GM21619 (cell line): ENCODE data around the gene ESPN.

ENCODE experiments used
- ATAC-seq: cut with Tn5 transposase; IDR thresholded peaks from one replicate; pipeline ENCODE4 v1.9.1; 2021; ENCODE audit not compliant: unreplicated experiment

Gene ESPN

DNA sequence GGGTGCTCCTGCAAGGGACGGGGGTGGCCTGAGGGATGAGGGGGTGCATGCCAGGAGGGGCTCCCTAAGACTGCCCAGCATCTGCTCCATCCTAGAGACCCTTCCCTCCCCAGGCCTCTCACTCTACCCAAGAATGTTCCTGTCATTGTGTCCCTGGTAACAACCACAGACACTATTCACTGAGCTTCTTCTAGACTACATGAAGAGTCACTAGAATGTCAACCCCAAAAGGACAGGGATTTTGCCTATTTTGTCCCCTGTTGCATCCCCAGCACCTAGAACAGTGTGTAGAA is 38.5 kb downstream of the ESPN start:
- ATAC-seq: no peak

DNA sequence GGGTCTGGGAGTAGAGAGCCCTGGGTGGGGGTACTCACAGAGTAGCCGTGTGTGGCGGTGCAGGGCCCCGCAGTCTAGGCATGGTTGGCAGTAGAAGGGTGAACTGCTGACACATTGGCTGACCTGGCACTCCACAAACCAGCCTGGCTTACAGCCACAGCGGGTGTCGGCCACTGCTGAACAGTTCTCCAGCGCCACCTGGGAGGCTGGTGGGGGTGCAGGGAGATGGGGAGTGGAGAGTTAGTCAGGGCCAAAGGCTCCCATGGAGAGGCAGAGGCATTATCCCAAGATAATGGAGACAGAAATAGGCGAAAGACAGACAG is 39.9 kb downstream of the ESPN start:
- ATAC-seq: no peak

DNA sequence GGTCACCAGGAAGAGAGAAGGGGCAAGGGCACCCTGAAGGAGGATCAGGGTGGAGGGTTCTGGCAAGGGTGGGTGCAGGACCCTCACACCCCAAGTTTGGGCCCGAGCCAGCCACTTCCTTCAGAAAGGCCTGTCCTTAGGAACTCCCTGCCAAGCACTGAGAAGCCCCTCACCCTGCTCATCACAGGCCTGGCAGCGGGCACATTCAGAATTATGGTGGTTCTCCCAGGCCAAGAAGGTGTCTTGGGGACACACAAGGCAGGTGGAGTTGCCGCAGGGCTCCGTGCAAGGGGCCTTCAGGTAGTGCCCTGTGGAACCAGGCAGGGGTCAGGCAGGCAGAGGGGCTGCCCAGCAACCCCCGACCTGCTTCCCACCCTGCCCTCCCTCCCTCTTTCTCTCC is 40.3 kb downstream of the ESPN start:
- no peak for ATAC-seq

DNA sequence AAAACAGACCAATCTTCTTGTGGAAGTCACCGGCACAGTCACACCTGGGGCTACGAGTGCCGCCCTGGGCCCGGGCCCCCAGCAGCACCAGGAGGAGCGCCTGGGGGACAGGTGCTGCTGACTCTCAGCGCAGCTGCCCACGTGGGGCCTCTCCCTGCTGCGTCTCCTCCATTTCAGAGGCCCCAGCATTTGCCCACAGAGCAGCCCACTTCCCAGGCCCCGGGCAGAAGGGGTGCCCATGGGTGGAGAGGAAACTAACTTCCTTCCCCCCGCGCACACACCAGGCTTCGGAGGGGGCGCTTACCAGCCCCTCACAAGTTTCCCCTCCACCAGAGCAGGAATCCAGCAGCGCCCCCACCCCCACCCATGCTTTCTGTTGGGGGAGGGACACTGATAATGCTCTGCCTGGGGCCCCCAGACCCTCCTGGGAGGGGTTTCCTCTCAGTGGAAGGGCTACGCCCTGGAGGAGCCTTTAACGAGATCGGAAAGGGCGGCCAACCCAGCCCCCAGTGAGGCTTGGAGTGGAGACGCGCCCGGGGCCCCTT is 41.0 kb downstream of the ESPN start:
- ATAC-seq: no peak

DNA sequence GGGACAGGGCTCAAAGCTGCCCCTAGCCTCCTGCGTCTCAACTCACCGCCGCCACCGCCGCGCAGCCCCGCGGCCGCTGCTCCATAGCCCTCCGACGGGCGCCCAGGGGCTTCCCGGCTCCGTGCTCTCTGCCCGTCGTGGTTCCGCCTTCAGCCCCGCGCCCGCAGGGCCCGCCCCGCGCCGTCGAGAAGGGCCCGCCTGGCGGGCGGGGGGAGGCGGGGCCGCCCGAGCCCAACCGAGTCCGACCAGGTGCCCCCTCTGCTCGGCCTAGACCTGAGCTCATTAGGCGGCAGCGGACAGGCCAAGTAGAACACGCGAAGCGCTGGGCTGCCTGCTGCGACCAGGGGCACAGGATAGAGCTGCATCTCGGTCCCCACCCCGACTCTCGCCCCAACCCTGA is 41.4 kb downstream of the ESPN start, which contains the start of gene TNFRSF25:
TNFRSF25 (minus strand) TSS at position 151 of the 400 bp plus-strand sequence; CDS start at position 85, 66 bp downstream.
- no peak for ATAC-seq

DNA sequence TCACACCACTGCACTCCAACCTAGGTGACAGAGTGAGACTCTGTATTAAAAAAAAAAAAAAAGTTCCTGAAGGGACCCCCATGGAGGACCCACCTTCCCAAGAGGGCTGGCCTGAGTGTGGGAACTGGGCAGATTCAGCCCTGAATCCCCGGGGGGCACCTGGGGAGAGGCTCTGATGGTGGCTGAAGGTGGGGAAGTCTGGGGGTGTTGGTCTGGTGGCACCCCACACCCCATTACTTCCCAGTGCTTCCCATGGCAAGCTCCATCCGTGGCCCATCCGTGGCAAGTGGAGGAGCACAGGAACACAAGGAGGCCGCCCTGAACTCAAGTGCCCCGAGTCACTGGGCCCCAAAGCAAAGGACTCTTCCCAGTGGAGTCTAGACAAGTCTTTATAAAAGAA is 42.2 kb downstream of the ESPN start:
- no peak for ATAC-seq

DNA sequence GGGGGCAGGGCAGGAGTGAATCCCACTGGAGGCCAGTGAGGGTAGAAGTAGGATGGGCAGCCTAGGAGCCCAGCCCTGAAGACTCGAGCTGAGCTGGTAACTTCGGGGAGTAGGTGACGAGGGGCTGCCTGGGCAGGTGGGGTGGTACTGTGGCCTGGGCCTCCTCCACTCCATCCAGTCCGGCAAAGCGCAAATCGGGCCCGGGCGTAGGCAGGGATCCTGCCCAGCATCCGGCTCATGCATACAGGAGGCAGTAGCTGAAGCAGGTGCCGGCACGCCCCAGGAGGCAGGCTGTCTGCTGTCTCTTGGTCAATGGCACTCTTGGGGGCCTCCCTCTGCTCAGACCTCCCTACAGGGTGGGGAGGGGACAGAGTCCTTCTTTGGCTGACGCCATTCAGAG is 42.6 kb downstream of the ESPN start:
- ATAC-seq: no peak

DNA sequence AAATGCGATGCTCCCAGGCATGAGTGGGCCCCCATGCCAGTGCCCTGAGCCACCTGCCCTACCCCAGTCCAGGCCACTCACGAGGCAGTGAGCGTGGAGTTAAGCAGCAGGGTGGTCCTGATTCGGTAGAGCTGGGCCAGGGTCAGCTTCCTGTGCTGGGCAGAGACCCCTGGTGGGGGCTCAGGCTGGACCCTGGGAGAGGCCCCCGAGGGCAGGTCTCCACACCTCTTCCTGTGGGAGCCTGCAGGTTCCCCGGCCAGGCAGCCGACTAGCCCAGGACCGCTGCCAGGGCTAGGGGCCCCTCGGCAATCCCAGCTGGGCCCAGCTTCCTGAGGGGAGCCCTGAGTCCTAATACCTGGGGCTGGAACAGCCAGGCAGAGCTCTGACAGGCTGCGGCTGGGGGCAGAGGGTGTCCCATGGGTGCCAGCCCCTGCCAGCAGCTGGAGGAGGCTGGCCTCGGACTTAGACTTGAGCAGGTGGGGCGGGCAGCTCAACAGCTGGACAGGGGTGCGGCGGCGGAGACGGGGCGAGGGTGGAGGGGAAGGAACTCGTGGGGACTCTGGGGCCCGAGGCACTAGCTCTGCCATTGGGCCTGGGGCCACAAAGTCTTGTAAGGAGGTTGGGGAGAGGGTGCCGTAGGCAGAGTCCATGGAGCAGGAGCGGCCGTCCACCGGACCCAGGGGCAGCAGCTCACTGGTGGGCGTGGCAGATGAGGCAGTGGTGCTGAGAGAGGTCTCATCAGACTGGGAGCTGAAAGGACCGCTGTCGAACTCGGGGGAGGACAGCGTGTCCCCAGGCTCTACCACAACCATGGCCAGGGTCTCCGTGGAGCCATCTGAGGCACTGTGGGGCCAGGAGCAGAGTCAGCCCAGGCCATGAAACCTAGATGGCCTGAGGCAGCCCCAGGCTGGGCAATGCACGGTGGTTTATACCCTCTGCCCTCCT is 43.4 kb downstream of the ESPN start:
- no peak for ATAC-seq

DNA sequence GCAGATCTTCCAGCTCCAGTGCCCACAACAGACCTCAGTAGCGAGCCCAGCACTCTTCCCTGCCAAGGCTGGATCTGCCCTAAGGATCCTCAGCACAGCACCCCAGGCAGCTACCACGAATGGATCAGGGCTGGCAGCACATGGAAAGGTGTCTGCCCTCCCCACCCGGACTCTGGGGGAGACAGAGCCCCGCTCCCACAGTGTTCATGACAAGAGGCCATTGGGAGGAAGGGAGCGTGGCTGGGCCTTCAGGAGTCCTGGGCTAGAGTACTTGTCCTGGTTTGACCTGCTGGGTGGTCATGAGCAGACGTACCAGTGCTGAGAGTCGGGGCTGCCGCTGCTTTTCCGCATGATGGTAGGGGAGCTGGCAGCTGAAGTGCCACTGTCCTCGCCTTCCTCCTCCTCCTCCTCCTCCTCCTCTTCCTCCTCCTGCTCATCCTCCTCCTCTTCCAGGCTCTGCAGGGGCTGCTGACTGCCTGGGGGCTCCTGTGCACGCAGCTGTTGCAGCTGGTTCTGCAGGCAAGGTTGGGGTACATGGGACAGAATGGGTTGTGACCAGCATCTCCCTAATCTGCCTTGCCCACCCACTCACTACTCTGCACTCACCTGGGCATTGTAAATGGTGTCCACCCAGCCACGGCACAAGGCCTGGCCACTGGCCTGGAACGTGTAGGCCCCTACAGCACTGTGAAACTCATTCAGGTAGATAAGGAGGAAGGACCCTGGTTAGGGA is 44.3 kb downstream of the ESPN start:
- ATAC-seq: no peak

DNA sequence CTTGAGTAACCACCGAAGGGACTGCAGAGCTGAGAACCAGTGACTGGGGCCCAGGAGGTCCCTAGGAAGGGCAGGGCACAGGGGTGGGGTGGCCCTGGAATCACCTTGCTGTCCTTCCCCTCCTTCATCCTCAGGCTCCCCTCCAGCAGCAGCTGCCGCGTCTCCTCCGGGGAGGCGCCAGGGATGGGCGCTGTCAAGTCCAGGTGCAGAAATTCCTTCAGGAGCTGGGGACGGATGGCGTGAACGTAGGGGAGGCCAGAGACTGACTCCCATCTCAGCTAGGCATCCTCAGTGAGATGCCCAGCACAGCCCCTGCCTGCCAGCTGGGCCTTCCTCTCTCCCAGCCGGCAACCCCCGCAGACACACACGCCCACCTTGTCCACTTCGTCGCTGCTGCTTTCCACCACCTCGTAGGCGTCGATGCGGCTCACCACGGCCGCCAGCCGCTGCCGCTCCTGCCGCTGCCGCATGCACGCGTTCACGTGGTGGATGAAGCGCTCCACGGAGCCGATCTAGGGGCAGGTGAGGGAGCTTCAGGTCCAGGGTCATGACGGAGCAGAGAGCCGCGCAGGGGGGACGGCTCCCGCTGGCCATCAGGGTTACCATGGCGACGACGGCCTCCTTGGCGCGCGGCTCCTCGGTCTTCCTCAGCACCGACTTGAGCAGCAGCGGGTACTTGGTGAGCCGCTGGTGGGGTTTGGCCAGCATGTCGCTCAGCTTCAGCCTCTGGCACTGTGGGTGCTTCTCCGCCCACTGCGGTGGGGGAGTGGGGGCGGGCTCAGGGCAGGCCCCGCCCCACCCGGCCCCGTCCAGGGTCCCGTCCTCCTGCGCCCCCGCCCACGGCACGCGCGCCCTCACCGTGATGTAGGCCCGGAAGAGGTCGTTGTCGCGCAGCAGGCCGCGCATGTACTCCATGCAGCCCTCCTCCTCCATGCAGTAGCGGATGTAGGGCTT is 45.8 kb downstream of the ESPN start:
- ATAC-seq: no peak

DNA sequence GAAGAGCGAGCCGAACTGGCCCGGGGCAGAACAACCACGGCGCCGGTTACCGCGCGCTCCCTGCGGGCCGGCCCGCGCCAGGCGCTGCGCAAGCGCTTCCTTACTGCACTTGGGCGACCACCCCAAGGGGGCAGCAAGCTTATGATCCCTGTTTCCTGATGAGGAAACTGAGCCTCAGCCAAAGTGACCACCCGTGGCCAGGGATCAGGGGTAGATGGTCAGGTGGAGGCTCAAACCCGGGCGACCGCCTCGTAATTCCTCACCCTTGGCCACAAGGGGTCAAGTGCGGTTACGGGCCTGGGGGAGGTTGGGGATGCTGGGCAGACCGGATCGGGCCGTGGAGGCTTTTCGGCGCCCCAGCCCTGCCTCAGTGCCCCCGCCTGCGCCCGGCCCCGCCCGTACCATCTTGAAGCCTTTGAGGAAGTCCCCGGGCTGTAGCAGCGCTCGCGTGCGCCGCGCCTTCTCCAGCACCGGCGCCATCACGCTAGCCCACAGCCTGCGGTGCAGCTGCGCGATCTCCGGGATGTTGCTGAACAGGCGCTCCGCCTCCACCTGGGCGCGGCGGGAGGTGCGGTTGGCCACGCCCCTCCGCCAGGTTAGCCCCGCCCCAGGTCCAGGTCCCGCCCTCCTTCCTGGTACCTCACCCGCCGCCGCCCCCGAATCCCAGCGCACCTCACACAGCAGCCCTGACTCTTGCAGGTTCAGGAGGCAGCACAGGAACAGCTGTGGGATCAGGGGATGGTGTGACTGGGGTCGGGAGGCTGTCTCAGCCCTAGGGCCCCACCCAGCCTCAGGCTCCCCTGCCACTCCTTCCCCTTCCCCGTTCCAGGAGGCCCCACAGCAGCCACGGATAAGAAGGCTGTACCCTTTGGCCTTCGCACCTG is 46.8 kb downstream of the ESPN start:
- no peak for ATAC-seq

DNA sequence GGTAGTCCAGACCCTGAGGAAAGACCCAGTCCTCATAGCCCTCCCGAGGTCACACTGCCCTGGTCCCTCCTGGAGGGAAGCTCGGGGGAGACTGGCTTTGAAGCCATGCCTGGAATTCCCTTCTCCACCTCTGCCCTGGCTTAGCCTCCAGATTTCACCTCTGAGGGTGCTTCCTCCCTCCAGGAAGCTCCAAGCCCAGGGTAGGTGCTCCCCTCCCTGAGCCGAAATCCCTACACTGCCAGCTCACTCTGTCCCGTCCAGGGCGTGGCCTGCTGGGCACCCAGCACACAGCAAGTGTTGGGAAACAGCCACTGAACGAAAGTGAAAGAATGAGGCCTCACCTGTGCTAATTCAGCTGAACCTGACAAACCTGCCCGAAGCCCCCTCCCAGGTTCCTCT is 47.4 kb downstream of the ESPN start:
- ATAC-seq: no peak

DNA sequence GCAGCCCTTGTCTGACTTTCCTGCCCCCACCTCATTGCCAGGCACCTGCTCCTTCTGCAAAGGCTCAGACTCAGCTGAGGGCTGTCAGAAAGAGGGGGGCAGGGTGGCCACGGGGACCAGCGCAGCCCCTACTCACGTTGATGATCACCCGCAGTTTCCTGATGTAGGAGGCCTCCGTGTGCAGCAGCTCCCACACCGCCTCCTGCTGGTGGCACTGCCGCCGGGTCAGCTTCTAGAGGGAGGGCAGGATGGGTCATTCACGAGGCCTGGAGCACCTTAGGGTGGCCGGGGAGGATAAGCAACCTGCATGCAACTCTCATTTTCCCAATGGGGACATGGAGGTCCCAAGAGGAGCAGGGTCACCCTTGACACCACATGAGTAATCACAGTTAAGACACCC is 47.8 kb downstream of the ESPN start:
- no peak for ATAC-seq

DNA sequence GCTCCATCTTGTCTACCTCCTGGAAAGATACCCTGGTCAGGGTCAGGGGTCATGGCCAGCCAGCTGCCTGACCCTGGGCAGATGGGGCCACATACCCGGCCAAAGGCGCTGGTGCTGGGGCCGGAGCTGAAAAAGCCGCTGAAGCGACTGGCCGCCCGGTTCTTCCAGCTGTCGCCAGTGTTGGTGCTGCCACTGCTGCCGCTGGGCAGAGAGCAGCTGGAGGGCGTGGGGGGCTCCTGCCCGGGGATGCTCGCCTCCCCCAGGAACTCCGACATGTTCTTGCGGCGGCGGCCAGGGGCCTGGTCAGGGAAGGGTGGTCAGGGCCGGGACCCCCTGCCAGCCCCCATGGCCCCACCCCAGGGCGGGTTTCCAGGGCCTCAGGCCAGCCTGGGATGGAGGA is 48.6 kb downstream of the ESPN start:
- no peak for ATAC-seq

DNA sequence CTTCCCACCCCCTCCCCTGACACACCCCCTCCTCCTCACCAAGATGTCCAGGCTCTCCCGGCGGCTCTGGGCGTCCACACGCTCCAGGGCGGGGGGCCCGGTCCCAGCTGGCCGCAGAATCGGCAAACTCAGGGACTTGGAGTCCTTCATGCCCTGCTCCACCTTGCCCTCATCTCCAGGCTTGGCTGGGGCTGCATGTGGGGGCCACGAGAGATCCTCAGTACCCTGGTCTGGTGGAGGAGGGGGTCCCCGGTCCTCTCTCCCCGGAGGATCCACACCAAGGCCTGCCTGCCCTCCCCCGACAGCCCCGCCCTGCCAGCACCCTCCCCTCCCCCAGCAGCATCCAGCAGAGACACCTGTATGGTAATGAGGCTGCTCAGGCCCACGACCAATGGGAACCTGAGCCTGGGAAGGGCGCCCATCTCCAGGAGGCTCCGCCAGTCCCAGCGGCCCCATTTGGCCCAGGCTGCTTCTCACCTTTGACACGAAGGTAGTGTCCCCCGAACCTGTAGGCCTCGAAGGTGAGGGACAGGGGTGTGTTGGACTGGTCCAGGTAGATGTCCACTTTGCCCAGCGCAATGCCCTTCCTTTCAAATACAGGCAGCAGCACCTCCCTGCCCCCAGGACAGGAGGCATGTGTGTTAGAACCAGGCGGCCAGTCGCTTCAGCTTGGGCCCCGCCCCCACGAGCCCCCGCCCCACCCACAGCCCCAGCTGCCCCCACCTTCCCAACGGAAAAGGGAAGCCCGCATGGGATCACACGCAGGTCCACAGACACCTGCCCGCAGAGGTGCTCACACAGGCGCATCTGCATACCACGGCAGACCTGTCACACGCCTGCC is 49.6 kb downstream of the ESPN start:
- no peak for ATAC-seq

DNA sequence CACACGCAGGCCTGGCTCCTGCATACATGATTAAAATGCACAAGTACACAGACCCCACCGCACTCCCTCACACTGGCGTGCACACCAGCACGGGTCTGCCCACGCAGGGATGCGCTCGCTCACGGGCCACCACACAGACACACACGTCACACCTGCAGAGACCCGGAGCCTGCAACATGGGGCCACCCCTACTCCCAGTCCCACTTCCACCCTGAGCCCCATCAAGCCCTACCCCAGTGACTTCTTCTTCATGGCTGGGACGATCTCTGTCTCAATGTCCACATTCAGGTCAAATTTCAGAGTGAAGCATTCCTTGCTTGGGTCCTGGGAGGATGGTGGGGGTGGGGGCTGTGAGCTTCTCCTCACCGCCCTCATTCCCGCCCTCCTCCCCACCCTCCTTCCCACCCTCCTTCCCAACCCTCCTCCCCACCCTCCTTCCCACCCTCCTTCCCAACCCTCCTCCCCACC is 50.3 kb downstream of the ESPN start:
- no peak for ATAC-seq

DNA sequence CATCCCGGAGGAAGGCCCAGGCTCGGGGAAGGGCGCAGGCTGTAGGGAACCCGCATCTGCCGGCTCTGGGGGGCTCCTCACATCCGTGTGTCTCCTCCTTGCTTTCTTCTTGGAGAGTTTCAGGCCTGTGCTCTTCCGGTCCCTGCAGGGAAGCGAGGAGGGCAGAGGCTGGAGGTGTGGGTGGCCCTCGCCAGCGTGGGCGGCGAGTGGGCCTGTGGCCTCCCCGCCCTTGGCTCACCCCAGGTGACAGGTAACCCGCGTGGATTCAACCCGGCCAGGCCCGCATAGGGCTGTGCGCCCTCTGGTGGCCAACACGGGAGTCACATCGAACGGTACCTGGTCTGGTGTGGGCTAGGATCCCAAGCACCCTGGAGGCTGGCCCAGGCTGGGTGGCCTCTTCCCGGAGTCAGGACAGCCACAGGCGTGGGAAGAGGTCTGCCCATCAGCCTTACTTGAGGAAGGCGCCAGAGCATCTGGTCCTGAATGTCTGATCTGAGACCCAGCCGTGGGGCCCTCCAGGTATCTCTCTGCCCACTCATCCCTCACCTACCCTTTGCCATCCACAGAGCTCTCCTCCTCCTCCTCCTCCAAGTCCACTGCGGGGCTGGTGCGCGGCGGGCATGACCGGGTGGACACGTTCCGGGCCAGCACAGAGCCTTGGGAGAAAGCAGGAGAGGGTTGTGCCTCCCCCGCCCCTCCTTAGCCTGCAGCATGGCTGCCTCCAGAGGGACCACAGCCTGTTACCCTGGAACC is 51.0 kb downstream of the ESPN start:
- ATAC-seq: peak; percentile 65

DNA sequence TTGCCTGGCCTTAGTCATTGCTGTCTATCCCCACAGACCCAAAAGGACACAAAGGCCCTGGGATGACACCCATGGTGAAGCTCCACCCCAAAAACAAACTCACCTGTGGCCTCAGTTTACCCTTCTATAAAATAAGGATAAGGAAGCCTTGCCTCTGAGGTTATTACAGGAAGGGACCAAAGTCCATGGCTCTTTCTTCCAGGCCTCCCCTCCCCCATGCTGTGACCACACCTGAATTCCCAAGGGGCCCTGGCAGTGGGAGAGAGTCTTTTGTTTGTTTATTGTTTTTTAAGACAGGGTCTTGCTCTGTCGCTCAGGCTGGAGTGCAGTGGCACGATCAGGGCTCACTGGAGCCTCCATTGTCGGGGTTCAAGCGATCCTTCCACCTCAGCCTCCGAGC is 51.9 kb downstream of the ESPN start:
- no peak for ATAC-seq
